ENCODE data around the gene RABGAP1L. TPM values are rescaled to one million over a fixed set of nuclear protein-coding genes. Genes with fewer than 3 reads are reported as not detected.

The RABGAP1L gene
- total and polyA plus RNA-seq, 10 of the 15 experiments (the other 5 are each of a cell fraction or from before 2014, with no cell fraction given) = 5.8 to 194 (median 113) TPM

DNA sequence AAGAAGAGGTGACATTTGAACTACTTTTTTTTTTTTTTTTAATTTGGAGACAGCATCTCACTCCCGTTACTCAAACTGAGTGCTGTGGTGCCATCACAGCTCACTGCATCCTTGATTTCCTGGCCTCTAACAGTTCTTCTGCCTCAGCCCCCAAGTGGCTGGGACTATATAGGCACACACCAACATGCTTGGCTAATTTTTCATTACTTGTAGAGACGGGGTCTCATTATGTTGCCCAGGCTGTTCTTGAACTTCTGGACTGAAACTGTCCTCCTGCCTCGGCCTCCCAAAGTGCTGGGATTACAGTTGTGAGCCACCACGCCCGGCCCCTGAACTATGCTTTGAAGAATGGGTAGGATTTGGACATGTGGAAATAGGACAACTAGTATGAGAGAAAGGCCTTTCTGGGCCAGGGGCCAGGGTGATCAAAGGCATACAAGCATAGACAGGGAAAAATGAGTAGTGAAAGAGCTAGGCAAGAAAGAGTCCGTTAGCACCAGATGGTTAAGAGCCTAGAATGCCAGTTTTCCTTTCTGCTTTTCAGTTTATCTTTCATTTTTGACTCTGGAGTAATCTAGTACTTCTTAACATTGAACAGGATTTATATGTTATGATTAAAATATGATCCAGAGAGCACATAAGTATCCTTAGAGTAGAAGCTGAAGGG, 6.3 kb downstream of the RABGAP1L start:
- Histone ChIP-seq H3K4me2 (ENCODE audit: control insufficient read depth, insufficient read depth) (peak overlapping the region; percentile 93), H3K27me3 (replicated peaks in 1 of 2; ENCODE audit: control insufficient read depth in 2 of 2, insufficient read depth in 2 of 2, low read length in 1 of 2) (no peaks in the 10 kb centered on the region), H4K20me1 (ENCODE audit: control insufficient read depth, insufficient read depth) (no peaks in the 10 kb centered on the region; the same call in 1 of the 2 replicates), H3K9me3 (replicated peaks; ENCODE audit: control insufficient read depth, insufficient read depth, low read length) (no peaks in the 10 kb centered on the region), H3K9ac (ENCODE audit: control insufficient read depth, insufficient read depth, low read length) (peak overlapping the region; percentile 70), H3K4me1 (ENCODE audit: control insufficient read depth, insufficient read depth, low read length) (peaks cover 40% of the 10 kb centered on the region), H3K79me2 (ENCODE audit: control insufficient read depth, insufficient read depth, low read length) (peaks cover 96% of the 10 kb centered on the region), H3K27ac (ENCODE audit: control insufficient read depth, insufficient read depth) (peak overlapping the region; percentile 80), H2AFZ (ENCODE audit: control insufficient read depth, low read depth, low read length) (no peak overlapping the region; the same call in 1 of the 2 replicates), H3K36me3 (ENCODE audit: control insufficient read depth in 2 of 2, insufficient read depth in 2 of 2, low read length in 1 of 2) (no peaks in the 10 kb centered on the region), H3K4me3 (peak overlapping the region; percentile 66)
- peak; percentile 45 for ATAC-seq
- FAIRE-seq = no peak
- BruUV-seq (replicated peaks) = no TSS peak
- in situ Hi-C loops (cut with MboI) (no loop called here), intact Hi-C loops (cut with micrococcal nuclease; ENCODE audit: unreplicated experiment) (no loop called here)
- POLR2A ChIA-PET = no interaction called here
- CTCF ChIA-PET = interaction anchor here (1.1 to 1.3 kb wide), 2 partner anchors 10 to 52 kb away, joined by 3 to 5 read pairs; no protein-coding TSS in a partner anchor
- under 1% methylated on average over 6 of the region's 6 CpGs for WGBS (ENCODE audit: insufficient coverage, insufficient replicate concordance, low lambda C conversion rate, missing lambda C conversion rate)
- DNase-seq (ENCODE audit: low read depth, low spot score) = no peak
- no peak for TF ChIP-seq MYC (IDR thresholded peaks at IDR 0.05; ENCODE audit: insufficient read depth, insufficient read length, insufficient replicate concordance, low read length, severe bottlenecking)
- no peak for TF ChIP-seq PAX8 (IDR thresholded peaks at IDR 0.05)
- TF ChIP-seq, protein P1, sequence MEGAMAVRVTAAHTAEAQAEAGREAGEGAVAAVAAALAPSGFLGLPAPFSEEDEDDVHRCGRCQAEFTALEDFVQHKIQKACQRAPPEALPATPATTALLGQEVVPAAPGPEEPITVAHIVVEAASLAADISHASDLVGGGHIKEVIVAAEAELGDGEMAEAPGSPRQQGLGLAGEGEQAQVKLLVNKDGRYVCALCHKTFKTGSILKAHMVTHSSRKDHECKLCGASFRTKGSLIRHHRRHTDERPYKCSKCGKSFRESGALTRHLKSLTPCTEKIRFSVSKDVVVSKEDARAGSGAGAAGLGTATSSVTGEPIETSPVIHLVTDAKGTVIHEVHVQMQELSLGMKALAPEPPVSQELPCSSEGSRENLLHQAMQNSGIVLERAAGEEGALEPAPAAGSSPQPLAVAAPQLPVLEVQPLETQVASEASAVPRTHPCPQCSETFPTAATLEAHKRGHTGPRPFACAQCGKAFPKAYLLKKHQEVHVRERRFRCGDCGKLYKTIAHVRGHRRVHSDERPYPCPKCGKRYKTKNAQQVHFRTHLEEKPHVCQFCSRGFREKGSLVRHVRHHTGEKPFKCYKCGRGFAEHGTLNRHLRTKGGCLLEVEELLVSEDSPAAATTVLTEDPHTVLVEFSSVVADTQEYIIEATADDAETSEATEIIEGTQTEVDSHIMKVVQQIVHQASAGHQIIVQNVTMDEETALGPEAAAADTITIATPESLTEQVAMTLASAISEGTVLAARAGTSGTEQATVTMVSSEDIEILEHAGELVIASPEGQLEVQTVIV (IDR thresholded peaks at IDR 0.05; ENCODE audit: borderline replicate concordance, partially characterized antibody) = no peak
- no peak for TF ChIP-seq SMAD1 (IDR thresholded peaks at IDR 0.05; ENCODE audit: low read depth, partially characterized antibody)
- no peak for TF ChIP-seq ZNF384 (IDR thresholded peaks at IDR 0.05; ENCODE audit: borderline replicate concordance, low read depth, low read length)
- peak; percentile 28 for TF ChIP-seq RAD21 (IDR thresholded peaks at IDR 0.05; ENCODE audit: insufficient read depth, low read depth, low read length)
- peak; percentile 14; the same call in 1 of the 2 replicates for TF ChIP-seq EED (IDR thresholded peaks at IDR 0.05; ENCODE audit: low read depth)
- TF ChIP-seq ZNF274 (IDR thresholded peaks at IDR 0.05; ENCODE audit: insufficient read depth, insufficient read length) = no peak
- no peak for TF ChIP-seq TAF1 (IDR thresholded peaks at IDR 0.05; ENCODE audit: borderline replicate concordance, low read depth, low read length)
- no peak for TF ChIP-seq POLR2AphosphoS5 (IDR thresholded peaks at IDR 0.05; ENCODE audit: low read length)
- TF ChIP-seq, protein P2, sequence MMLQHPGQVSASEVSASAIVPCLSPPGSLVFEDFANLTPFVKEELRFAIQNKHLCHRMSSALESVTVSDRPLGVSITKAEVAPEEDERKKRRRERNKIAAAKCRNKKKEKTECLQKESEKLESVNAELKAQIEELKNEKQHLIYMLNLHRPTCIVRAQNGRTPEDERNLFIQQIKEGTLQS (IDR thresholded peaks at IDR 0.05; ENCODE audit: borderline replicate concordance, extremely low read depth, low read depth, low read length) = no peak
- peak; percentile 27; the same call in 1 of the 2 replicates for TF ChIP-seq MTA3 (IDR thresholded peaks at IDR 0.05; ENCODE audit: borderline replicate concordance, low read length)
- no peak for TF ChIP-seq PAX5 (IDR thresholded peaks at IDR 0.05; ENCODE audit: borderline replicate concordance, low read depth, low read length)
- TF ChIP-seq, protein P3, sequence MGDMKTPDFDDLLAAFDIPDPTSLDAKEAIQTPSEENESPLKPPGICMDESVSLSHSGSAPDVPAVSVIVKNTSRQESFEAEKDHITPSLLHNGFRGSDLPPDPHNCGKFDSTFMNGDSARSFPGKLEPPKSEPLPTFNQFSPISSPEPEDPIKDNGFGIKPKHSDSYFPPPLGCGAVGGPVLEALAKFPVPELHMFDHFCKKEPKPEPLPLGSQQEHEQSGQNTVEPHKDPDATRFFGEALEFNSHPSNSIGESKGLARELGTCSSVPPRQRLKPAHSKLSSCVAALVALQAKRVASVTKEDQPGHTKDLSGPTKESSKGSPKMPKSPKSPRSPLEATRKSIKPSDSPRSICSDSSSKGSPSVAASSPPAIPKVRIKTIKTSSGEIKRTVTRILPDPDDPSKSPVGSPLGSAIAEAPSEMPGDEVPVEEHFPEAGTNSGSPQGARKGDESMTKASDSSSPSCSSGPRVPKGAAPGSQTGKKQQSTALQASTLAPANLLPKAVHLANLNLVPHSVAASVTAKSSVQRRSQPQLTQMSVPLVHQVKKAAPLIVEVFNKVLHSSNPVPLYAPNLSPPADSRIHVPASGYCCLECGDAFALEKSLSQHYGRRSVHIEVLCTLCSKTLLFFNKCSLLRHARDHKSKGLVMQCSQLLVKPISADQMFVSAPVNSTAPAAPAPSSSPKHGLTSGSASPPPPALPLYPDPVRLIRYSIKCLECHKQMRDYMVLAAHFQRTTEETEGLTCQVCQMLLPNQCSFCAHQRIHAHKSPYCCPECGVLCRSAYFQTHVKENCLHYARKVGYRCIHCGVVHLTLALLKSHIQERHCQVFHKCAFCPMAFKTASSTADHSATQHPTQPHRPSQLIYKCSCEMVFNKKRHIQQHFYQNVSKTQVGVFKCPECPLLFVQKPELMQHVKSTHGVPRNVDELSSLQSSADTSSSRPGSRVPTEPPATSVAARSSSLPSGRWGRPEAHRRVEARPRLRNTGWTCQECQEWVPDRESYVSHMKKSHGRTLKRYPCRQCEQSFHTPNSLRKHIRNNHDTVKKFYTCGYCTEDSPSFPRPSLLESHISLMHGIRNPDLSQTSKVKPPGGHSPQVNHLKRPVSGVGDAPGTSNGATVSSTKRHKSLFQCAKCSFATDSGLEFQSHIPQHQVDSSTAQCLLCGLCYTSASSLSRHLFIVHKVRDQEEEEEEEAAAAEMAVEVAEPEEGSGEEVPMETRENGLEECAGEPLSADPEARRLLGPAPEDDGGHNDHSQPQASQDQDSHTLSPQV (IDR thresholded peaks at IDR 0.05) = no peak
- no peak for TF ChIP-seq CHD1 (IDR thresholded peaks at IDR 0.05; ENCODE audit: low read depth, low read length)
- RAD21 ChIA-PET (ENCODE audit: unreplicated experiment) = interaction anchor here (1.4 kb wide), 1 partner anchor 13 kb away, joined by 3 read pairs; no protein-coding TSS in a partner anchor
- SMC1A ChIA-PET (ENCODE audit: uncharacterized antibody, unreplicated experiment) = interaction anchor here (0.7 kb wide), 1 partner anchor 14 kb away, joined by 3 read pairs; no protein-coding TSS in a partner anchor

Measured in GM12878 (cell line).